Bone marrow (tissue), 2 donors: ENCODE results near the gene PSMG2.
"Not testable (repeated sequence)": the region's sequence is repeated elsewhere in the genome, so short reads cannot be mapped to it uniquely, and the experiment has no call there.

ENCODE experiments used
- DNase-seq, 2 donors: peaks; one replicate each; lab custom pipeline; 2025; lab: John Stamatoyannopoulos, UW

The PSMG2 gene

GRCh38 chr18:12722731-12723130 lies 19.9 kb downstream of the PSMG2 start:
- no peak for DNase-seq

GRCh38 chr18:12726331-12726730 lies 23.5 kb downstream of the PSMG2 start:
- no peak for DNase-seq

GRCh38 chr18:12726774-12727550 lies 24.1 kb downstream of the PSMG2 start:
- DNase-seq: peak; percentile 14 to 76

- no peak for DNase-seq
Measured at GRCh38 chr18:12737243-12737902, 34.5 kb downstream of the PSMG2 start.

GRCh38 chr18:12741351-12741750 lies 38.5 kb downstream of the PSMG2 start:
- DNase-seq: no peak

GRCh38 chr18:12742453-12742852 lies 39.6 kb downstream of the PSMG2 start:
- DNase-seq: no peak

- DNase-seq: peak in 1 of 2 donors; percentile 46
Measured at GRCh38 chr18:12744103-12744502, 41.3 kb downstream of the PSMG2 start.

GRCh38 chr18:12745095-12745795 lies 42.4 kb downstream of the PSMG2 start:
- no peak for DNase-seq

- DNase-seq: no peak
Measured at GRCh38 chr18:12747530-12748315, 44.9 kb downstream of the PSMG2 start.

- no peak for DNase-seq
Measured at GRCh38 chr18:12748671-12749070, 45.8 kb downstream of the PSMG2 start.

GRCh38 chr18:12749121-12749520 lies 46.3 kb downstream of the PSMG2 start:
- no peak for DNase-seq

- no peak for DNase-seq
Measured at GRCh38 chr18:12750076-12750714, 47.4 kb downstream of the PSMG2 start.

GRCh38 chr18:12750715-12751502 lies 48.1 kb downstream of the PSMG2 start:
- DNase-seq: no peak

- no peak for DNase-seq
Measured at GRCh38 chr18:12751503-12751884, 48.7 kb downstream of the PSMG2 start.

GRCh38 chr18:12751891-12752290 lies 49.0 kb downstream of the PSMG2 start:
- DNase-seq: no peak

- DNase-seq: no peak
Measured at GRCh38 chr18:12754511-12754910, 51.7 kb downstream of the PSMG2 start.

- DNase-seq: not testable (repeated sequence)
Measured at GRCh38 chr18:12755606-12756005, 52.8 kb downstream of the PSMG2 start.

GRCh38 chr18:12756619-12757239 lies 53.9 kb downstream of the PSMG2 start:
- not testable (repeated sequence) for DNase-seq

GRCh38 chr18:12758566-12758965 lies 55.7 kb downstream of the PSMG2 start:
- DNase-seq: not testable (repeated sequence)

- DNase-seq: no peak
Measured at GRCh38 chr18:12765126-12765525, 62.3 kb downstream of the PSMG2 start.
